NCI-H1436 (cell line): ENCODE data around the gene HDAC4.
"Not testable (repeated sequence)": the region's sequence is repeated elsewhere in the genome, so short reads cannot be mapped to it uniquely, and the experiment has no call there.

Experiments
- DNase-seq: peaks from one replicate; lab custom pipeline; 2025; lab: John Stamatoyannopoulos, UW

HDAC4 gene

DNA sequence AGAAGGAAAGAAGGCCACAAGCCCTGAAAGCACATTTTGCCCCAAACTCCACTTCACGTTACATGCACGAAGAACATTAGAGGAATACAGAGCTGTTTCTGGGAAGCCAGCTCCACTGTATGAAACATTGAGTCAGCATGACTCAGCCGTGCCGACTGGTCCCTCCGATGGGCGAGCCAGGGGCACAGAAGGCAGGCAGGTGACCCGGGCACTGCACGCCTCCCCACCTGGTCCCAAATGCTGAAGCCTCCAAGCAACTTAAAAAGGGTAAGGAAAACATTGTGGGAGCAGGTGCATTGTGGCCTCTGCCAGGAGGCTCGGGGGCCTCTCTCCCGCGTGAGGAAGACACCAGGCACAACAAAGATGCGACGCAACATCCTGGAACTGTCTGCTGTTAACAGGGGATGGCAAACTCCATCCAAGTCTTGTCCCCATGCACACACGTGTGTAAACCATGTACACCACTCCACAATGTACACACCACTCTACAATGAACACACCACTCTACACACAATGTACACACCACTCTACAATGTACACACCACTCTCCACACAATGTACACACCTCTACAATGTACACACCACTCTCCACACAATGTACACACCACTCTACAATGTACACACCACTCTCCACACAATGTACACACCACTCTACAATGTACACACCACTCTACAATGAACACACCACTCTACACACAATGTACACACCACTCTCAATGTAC lies 120.4 kb downstream of the HDAC4 start:
- DNase-seq, result not testable (repeated sequence)

DNA sequence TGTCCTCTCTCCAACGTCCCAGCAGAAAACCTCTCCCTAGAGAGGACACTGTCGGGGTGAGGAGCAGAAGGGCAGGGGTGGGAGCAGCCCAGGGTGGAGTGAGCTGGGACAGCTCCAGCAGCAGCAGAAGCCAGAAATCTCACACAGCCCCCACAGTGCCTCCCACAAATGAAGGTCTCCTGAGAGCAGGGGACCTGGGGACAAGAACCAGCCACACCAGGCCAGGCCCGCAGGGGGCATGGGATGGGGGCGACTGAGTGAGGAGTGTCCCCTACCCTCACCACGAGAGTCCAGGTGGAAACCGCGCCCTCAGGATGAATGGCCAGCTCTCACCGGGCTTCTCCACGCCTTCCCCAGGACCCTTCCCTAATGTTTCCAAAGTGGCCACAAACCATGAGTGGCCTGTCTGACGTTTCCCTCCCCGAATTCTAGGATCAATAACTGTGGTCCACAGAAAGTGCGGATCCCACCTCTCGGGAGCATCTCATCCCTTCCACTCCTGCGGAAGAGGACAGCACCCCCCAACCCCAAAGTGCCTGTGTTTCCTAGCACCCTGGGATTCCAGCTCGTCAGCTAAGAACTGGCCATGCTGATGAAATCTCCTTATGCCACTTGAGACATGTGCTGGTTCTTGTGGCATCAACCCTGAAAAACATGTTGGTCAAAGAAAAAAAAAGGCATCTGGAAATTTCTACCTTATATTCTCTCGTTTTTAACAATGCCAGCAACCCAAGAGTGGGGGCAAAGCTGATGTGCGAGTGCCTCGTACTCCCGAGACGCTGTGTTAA lies 121.1 kb downstream of the HDAC4 start:
- DNase-seq, result no peak

DNA sequence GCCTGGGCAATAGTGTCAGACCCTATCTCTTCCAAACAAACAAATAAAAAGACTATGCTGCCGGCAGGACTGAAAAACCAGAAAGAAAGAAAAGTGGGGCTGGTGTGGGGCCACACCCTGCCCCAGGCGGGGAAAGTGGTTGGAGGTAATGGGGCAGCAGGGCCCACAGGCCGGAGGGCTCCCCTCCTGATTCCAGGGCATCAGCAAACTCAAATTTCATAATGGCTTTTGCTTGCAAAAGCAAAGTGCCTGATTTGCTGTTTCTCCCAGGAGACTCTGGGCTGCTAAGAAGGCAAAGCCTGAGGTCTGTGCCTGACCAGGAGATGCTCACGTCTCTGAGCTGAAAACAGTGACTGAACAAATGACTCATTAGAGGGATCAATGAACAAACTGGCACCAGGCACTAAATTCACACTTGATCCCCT lies 121.9 kb downstream of the HDAC4 start:
- DNase-seq, result peak; percentile 54

DNA sequence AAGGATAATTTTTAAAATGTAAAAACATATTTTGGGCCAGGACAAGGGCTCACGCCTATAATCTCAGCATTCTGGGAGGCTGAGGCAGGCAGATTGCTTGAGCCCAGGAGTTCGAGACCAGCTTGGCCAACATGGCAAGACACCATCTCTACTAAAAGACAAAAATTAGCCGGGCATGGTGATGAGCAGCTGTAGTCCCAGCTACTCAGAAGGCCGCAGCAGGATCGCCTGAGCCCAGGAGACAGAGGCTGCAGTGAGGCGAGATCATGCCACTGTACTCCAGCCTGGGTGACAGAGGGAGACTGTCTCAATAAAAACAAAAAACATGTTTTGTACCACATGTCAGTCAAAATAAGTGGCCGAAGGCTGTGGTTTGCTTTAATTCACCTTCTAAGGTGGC lies 122.5 kb downstream of the HDAC4 start:
- DNase-seq, result no peak

- DNase-seq, result no peak
Measured at GRCh38 chr2:239277401-239278085, 123.3 kb downstream of the HDAC4 start.

DNA sequence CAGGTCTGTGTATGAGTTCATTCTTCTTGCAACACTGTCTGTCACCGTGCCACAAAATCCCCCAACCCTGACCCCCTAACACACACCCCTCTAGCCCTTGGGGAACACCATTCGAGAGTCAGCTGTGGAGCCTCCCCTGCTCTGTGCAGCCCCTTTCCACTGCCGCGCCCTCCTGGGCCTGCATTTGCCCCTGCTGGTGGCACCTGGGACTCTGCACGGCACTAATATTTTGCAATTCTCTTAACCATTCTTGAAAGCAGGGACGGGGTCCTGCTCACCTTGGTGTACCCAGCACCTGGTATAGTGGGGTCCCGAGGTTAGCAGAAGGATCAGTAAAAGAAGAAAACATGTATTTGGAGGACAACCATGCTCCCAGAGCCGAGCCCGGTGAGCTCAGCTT lies 124.0 kb downstream of the HDAC4 start:
- no peak for DNase-seq

- DNase-seq, result no peak
Measured at GRCh38 chr2:239275847-239276831, 124.7 kb downstream of the HDAC4 start.

DNA sequence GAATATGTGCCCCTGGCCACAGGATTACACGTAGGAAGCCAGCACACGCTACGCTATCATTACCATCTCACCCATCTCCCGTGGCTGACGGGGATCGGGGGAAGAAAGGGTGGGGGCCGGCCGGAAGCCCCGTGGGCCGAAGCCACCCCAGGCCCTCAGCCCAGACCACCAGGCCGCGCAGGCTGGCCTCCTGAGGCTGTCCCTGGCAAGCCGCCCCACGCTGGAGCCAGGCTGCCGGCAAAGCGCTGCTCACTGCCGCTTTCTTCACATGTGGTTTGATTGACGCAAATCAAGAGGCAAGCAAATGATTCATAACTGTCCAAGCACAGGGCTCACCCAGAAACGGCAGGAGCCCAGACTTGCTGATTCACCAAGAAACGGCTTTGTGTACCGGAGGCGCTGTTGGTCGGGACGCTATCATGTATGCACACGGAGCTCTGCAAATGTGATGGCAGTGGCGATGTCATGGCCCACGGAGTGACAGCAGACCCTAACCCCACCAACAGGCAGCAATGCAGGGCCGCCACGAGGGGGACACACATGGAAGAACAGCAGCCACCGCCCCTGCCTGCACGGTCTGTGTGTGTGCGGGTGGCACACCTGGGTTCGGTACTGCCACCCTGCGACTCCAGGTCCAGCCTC lies 125.7 kb downstream of the HDAC4 start:
- no peak for DNase-seq

DNA sequence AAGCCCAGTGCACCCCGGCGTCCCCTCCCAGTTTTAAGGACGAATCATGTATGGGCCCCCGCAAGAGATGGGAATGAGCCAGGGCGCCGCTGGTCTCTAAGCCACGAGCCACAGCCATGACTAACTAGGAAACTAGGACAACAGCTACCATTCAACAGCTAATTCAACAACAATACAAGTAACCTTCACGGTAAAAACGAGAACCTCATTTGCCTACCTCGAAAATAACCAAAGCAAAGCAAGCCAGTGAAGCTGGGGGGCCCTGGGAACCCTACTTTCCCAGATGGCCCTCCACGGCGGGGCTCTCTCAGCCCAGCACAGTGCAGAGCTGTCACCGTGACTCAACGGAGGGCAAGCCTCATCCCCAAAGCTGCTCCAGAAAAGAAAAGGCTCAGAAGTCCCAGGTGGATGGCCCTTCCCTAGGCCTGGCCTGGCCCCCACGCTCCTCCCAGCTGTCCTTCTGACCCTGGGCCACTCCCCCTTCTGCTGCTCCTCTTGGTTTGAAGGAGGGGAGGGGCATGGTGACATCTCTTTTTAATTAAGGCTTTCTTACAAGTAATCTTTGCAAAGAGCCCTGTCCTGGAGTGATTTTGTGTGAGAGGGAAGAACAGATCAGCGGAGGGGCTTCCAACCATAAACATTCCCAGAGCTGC lies 126.3 kb downstream of the HDAC4 start:
- no peak for DNase-seq

GRCh38 chr2:239273280-239274234 lies 127.3 kb downstream of the HDAC4 start:
- no peak for DNase-seq

DNA sequence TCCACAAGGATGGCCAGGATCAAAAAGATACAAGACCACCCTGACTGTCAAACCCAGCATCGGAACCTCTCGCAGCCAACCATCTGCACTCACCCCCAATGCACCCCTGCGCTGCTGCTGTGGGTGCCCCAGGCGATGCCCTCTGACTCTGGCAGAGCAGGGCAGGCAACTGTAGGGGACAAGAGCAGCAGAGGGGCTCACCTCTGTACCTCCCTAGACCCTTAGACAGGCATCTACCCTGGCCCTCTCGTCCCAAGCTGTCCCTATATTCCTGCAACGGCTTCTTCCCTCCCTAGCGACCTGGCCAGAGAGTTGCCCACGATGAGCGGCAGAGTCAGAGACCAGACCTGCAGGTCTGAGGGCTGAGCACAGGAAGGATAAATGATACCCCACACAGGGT lies 128.2 kb downstream of the HDAC4 start:
- no peak for DNase-seq

DNA sequence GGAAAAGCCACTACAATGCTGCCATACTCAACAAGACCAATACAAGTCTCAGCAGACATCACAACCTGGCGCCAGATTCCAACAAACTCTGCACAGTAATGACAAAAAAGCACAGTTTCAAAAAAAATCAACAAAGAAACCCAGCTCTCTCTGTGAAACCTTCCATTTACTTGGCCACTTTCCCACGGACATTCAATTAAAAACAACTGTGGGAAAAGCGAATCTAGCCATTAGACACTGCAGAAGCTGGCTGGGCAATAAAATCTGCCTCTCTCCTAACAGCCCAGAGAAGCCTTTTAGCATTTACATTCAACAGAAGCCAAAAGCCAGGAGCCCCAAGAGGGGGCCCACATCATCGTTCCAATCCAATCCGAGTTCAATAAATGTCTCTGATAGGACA lies 128.9 kb downstream of the HDAC4 start:
- no peak for DNase-seq

- no peak for DNase-seq
Measured at GRCh38 chr2:239271471-239271870, 129.3 kb downstream of the HDAC4 start.

DNA sequence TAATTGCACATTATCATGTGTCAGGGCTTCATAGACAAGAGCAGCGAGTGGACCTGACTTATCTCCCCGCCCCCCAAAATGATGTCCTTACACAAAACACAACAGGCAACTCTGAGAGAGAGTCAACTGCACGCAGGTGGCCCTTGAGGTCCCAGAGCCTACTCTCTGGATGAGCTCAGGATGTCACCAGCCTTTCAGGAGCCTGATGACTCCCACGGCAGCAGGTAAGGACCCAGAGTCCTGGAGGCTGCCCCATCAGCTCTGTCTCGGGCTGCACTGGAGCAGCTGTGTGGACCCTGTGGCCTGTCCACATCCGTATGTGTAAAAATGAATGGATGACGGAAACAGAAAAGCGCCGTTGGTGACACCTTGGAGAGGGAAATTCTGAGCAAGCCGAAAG lies 130.9 kb downstream of the HDAC4 start:
- DNase-seq, result no peak

DNA sequence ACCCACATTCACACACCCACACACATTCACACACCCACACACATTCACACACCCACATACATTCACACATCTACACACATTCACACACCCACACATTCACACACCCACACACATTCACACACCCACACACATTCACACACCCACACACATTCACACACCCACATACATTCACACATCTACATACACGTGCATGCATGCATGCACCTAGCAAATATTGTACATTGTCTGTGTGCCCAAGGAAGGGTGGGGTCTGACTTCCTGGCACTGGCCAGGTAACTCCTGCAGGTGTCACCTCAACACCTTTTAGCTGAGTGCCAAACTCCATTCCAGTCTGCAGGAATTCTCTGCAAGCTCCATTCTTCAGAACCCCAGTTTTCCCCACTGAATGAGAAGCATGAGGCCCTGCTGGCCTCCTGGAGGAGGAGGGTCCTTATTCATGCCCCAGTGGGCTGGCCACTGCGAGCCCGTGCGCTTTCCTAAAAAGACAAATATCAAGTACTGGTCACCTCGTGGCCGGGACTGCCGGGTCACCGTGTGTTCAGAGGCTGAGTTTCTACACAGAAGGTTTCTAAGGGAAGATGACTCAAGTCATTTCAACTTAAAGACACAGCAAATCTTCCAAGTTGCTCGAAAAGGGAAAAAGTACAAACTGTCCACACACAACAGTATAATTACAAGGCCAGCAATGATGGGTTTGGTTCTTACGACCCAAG lies 131.5 kb downstream of the HDAC4 start:
- DNase-seq, result no peak

GRCh38 chr2:239268549-239268948 lies 132.3 kb downstream of the HDAC4 start:
- DNase-seq, result no peak

GRCh38 chr2:239268082-239268481 lies 132.7 kb downstream of the HDAC4 start:
- no peak for DNase-seq

DNA sequence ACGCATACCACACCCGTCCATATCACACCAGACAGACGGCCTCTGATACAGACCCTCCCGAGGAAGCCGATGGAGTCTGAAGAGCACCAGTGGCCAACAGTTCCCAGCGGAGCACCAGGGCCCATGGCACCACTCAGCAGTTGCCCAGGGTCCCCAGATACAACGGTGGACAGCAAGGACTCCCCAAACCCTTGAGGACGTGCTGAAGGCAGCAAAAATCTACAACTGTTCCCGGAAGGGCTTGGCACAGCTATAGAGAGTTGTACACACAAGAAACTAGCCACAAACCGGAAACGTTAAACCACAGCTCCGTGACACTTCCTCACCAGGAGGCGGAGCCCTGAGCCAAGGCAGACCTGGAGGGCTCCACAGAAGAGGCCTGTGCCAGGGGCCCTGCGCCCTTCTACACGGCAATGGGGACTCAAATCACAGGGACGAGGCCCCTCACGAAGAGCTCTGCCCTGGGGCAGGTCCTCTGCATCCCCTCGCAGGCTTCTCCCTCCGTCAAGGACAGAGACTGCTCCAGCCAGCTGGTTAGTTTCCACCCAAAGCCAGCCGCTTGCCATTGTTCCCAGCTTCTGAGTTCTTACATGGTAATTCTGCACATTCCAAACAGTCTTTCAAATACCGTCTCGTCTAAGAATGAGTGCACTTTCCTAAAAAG lies 133.4 kb downstream of the HDAC4 start:
- no peak for DNase-seq
